RKO (cell line): ENCODE measurements around the gene ACER3.
"Not testable (repeated sequence)": the region's sequence is repeated elsewhere in the genome, so short reads cannot be mapped to it uniquely, and the experiment has no call there.

Source experiments
- DNase-seq: peaks from one replicate; pipeline ENCODE4 v3.0.0-alpha.2; 2016; ENCODE audit warnings: low spot score

ACER3 gene

GRCh38 chr11:76919887-76920746 lies 59.4 kb downstream of the ACER3 start:
- peak; percentile 86 for DNase-seq

- DNase-seq, result no peak
Observed at GRCh38 chr11:76927160-76927559, 66.4 kb downstream of the ACER3 start.

- peak; percentile 7 for DNase-seq
Observed at GRCh38 chr11:76935042-76935441, 74.3 kb downstream of the ACER3 start.

- no peak for DNase-seq
Observed at GRCh38 chr11:76939219-76939631, 78.5 kb downstream of the ACER3 start.

GRCh38 chr11:76944225-76944624 lies 83.5 kb downstream of the ACER3 start:
- no peak for DNase-seq

- no peak for DNase-seq
Observed at GRCh38 chr11:76946223-76946622, 85.5 kb downstream of the ACER3 start.

GRCh38 chr11:76947190-76947589 lies 86.5 kb downstream of the ACER3 start:
- no peak for DNase-seq

GRCh38 chr11:76947800-76948199 lies 87.1 kb downstream of the ACER3 start:
- DNase-seq, result no peak

GRCh38 chr11:76955459-76956114 lies 94.9 kb downstream of the ACER3 start:
- no peak for DNase-seq

- DNase-seq, result no peak
Observed at GRCh38 chr11:76962583-76963416, 102.1 kb downstream of the ACER3 start.

GRCh38 chr11:76963417-76964168 lies 102.9 kb downstream of the ACER3 start:
- not testable (repeated sequence) for DNase-seq

- no peak for DNase-seq
Observed at GRCh38 chr11:76972051-76972450, 111.3 kb downstream of the ACER3 start.

- no peak for DNase-seq
Observed at GRCh38 chr11:76974179-76974891, 113.6 kb downstream of the ACER3 start.

- no peak for DNase-seq
Observed at GRCh38 chr11:76975513-76975912, 114.8 kb downstream of the ACER3 start.

GRCh38 chr11:76977791-76978190 lies 117.1 kb downstream of the ACER3 start:
- DNase-seq, result no peak

GRCh38 chr11:76978239-76978638 lies 117.5 kb downstream of the ACER3 start:
- DNase-seq, result no peak

- DNase-seq, result no peak
Observed at GRCh38 chr11:76978818-76979217, 118.1 kb downstream of the ACER3 start.

- DNase-seq, result no peak
Observed at GRCh38 chr11:76980196-76980595, 119.5 kb downstream of the ACER3 start.

GRCh38 chr11:76984743-76985142 lies 124.0 kb downstream of the ACER3 start:
- no peak for DNase-seq

- DNase-seq, result no peak
Observed at GRCh38 chr11:76987203-76987602, 126.5 kb downstream of the ACER3 start.

- no peak for DNase-seq
Observed at GRCh38 chr11:76990628-76991027, 129.9 kb downstream of the ACER3 start.
